Measurements from ENCODE around the gene C1QL4.
"Not testable (repeated sequence)": the region's sequence is repeated elsewhere in the genome, so short reads cannot be mapped to it uniquely, and the experiment has no call there.

C1QL4 gene

DNA sequence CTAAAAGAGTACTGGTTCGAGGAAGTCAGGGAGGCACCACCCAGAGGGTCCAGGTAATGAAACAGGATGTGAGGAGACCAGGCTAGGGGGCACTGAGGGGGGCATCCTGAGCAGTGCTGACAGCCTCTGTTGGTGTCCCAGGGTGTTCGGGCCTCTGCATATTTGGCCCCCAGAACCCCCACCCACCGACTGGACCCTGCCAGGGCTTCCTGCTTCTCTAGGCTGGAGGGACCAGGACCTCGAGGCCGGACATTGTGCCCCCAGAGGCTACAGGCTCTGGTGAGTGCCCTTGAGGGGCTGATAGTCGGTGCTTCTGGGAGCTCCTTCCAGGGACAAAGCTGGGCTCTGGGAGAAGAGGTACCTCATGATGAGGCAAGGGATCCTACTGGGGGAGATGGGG lies 11.4 kb downstream of the C1QL4 start:
- no peak overlapping the region for H3K27ac ChIP-seq (ENCODE audit: low read length)
- peaks cover 25% of the 10 kb centered on the region for H3K36me3 ChIP-seq (replicated peaks; ENCODE audit: low read depth, low read length)

GRCh38 chr12:49323524-49324097 lies 13.4 kb downstream of the C1QL4 start:
- peaks cover 11% of the 10 kb centered on the region for H3K4me1 ChIP-seq (ENCODE audit: low read length)
- H3K27ac ChIP-seq (ENCODE audit: low read length), result peak overlapping the region; percentile 54
- H3K79me2 ChIP-seq (ENCODE audit: low read length), result peaks cover 11% of the 10 kb centered on the region
- TF ChIP-seq, protein P1, sequence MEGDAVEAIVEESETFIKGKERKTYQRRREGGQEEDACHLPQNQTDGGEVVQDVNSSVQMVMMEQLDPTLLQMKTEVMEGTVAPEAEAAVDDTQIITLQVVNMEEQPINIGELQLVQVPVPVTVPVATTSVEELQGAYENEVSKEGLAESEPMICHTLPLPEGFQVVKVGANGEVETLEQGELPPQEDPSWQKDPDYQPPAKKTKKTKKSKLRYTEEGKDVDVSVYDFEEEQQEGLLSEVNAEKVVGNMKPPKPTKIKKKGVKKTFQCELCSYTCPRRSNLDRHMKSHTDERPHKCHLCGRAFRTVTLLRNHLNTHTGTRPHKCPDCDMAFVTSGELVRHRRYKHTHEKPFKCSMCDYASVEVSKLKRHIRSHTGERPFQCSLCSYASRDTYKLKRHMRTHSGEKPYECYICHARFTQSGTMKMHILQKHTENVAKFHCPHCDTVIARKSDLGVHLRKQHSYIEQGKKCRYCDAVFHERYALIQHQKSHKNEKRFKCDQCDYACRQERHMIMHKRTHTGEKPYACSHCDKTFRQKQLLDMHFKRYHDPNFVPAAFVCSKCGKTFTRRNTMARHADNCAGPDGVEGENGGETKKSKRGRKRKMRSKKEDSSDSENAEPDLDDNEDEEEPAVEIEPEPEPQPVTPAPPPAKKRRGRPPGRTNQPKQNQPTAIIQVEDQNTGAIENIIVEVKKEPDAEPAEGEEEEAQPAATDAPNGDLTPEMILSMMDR (IDR thresholded peaks at IDR 0.05; ENCODE audit: low read depth, low read length), result no peak
- TF ChIP-seq EZH2phosphoT487 (IDR thresholded peaks at IDR 0.05; ENCODE audit: low read depth), result no peak
- H3K27me3 ChIP-seq (ENCODE audit: low read depth, low read length), result no peaks in the 10 kb centered on the region
- peak overlapping the region; percentile 74 for H3K4me2 ChIP-seq (ENCODE audit: low read length)
- peak overlapping the region; percentile 93; the same call in 1 of the 2 replicates for H2AFZ ChIP-seq (ENCODE audit: low read depth, low read length)
- no peaks in the 10 kb centered on the region for H3K9me3 ChIP-seq (ENCODE audit: insufficient read depth, low read length)
- H3K4me3 ChIP-seq (ENCODE audit: low read length), result peak overlapping the region; percentile 96
- H3K36me3 ChIP-seq (replicated peaks; ENCODE audit: low read depth, low read length), result peaks cover 22% of the 10 kb centered on the region
- H3K9ac ChIP-seq (ENCODE audit: low read length), result peak overlapping the region; percentile 92
- no peaks in the 10 kb centered on the region for H4K20me1 ChIP-seq (ENCODE audit: insufficient read depth, low read length)

More for the DNA sequence above, 11.4 kb downstream of the C1QL4 start:
- H3K9ac ChIP-seq (ENCODE audit: low read length), result no peak overlapping the region
- no peak for TF ChIP-seq EZH2phosphoT487 (IDR thresholded peaks at IDR 0.05; ENCODE audit: low read depth)
- TF ChIP-seq, protein P1 (IDR thresholded peaks at IDR 0.05; ENCODE audit: low read depth, low read length), result no peak
- peaks cover 11% of the 10 kb centered on the region for H3K4me1 ChIP-seq (ENCODE audit: low read length)
- H3K27me3 ChIP-seq (ENCODE audit: low read depth, low read length), result no peaks in the 10 kb centered on the region
- no peaks in the 10 kb centered on the region for H4K20me1 ChIP-seq (ENCODE audit: insufficient read depth, low read length)
- no peaks in the 10 kb centered on the region for H3K9me3 ChIP-seq (ENCODE audit: insufficient read depth, low read length)
- peaks cover 11% of the 10 kb centered on the region for H3K79me2 ChIP-seq (ENCODE audit: low read length)
- H3K4me2 ChIP-seq (ENCODE audit: low read length), result no peak overlapping the region
- no peak overlapping the region for H3K4me3 ChIP-seq (ENCODE audit: low read length)
- no peak overlapping the region for H2AFZ ChIP-seq (ENCODE audit: low read depth, low read length)

DNA sequence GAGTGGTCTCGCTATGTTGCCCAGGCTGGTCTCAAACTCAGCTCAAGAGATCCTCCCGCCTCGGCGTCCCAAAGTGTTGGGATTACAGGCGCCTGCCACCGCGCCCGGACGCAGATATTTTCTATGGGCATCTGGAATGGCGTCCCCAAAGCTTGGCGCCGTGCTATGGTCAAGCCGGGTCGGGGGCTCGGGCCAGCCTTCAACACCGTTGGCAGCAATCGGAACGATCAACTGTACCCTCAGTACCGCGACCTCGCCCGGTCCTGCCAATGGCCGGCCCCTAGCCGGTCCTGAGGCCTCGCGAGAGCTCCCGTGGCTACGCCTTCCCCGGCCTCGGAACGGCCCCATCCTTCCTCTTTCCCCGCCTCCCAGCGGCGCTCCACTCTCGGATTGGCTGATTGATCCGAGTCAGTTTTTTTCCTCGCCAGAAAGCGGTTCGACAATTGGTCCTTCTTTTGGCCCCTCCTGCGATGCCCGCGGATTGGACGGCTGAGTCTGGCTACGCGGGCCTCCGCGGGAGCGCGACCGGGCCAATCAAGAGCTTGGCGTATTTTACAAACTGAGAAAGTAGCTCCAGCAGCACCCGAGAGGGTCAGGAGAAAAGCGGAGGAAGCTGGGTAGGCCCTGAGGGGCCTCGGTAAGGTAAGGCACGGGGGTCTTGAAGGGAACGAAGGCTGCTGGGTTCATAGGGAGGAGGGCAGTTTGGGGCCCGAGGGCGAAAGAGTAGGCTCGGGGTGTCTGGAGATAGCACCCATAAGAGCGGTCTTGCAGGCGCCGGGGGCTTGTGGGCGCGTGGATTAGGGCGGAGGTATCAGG lies 14.1 kb downstream of the C1QL4 start, which contains the start of gene TROAP:
TSS of gene TROAP (plus strand) at position 548 of the 816 bp plus-strand sequence. CDS start 354 bp downstream, outside the sequence.
- no peaks in the 10 kb centered on the region for H4K20me1 ChIP-seq (ENCODE audit: insufficient read depth, low read length)
- peaks cover 11% of the 10 kb centered on the region for H3K79me2 ChIP-seq (ENCODE audit: low read length)
- H3K9ac ChIP-seq (ENCODE audit: low read length), result peak within 1 kb of the TSS; percentile 92
- H3K27ac ChIP-seq (ENCODE audit: low read length), result peak within 1 kb of the TSS; percentile 54
- H3K4me1 ChIP-seq (ENCODE audit: low read length), result peaks cover 11% of the 10 kb centered on the region
- H3K36me3 ChIP-seq (replicated peaks; ENCODE audit: low read depth, low read length), result peaks cover 22% of the 10 kb centered on the region
- no peaks in the 10 kb centered on the region for H3K9me3 ChIP-seq (ENCODE audit: insufficient read depth, low read length)
- peak within 1 kb of the TSS; percentile 93; the same call in 1 of the 2 replicates for H2AFZ ChIP-seq (ENCODE audit: low read depth, low read length)
- H3K27me3 ChIP-seq (ENCODE audit: low read depth, low read length), result no peaks in the 10 kb centered on the region
- peak within 1 kb of the TSS; percentile 92 for H3K4me2 ChIP-seq (ENCODE audit: low read length)
- TF ChIP-seq, protein P1 (IDR thresholded peaks at IDR 0.05; ENCODE audit: low read depth, low read length), result no peak
- TF ChIP-seq EZH2phosphoT487 (IDR thresholded peaks at IDR 0.05; ENCODE audit: low read depth), result no peak
- peak within 1 kb of the TSS; percentile 96 for H3K4me3 ChIP-seq (ENCODE audit: low read length)

GRCh38 chr12:49322367-49322707 lies 14.7 kb downstream of the C1QL4 start:
- Histone ChIP-seq H3K79me2 (ENCODE audit: low read length) (peaks cover 11% of the 10 kb centered on the region), H2AFZ (ENCODE audit: low read depth, low read length) (peak overlapping the region; percentile 64; the same call in 1 of the 2 replicates), H3K4me3 (ENCODE audit: low read length) (peak overlapping the region; percentile 96), H3K4me2 (ENCODE audit: low read length) (peak overlapping the region; percentile 92), H3K9ac (ENCODE audit: low read length) (peak overlapping the region; percentile 70), H3K27ac (ENCODE audit: low read length) (peak overlapping the region; percentile 39; the same call in 1 of the 2 replicates), H3K27me3 (ENCODE audit: low read depth, low read length) (no peaks in the 10 kb centered on the region), H3K9me3 (ENCODE audit: insufficient read depth, low read length) (no peaks in the 10 kb centered on the region), H3K4me1 (ENCODE audit: low read length) (peaks cover 11% of the 10 kb centered on the region), H4K20me1 (ENCODE audit: insufficient read depth, low read length) (no peaks in the 10 kb centered on the region), H3K36me3 (replicated peaks; ENCODE audit: low read depth, low read length) (peaks cover 21% of the 10 kb centered on the region)
- TF ChIP-seq, protein P1 (IDR thresholded peaks at IDR 0.05; ENCODE audit: low read depth, low read length), result no peak
- no peak for TF ChIP-seq EZH2phosphoT487 (IDR thresholded peaks at IDR 0.05; ENCODE audit: low read depth)

DNA sequence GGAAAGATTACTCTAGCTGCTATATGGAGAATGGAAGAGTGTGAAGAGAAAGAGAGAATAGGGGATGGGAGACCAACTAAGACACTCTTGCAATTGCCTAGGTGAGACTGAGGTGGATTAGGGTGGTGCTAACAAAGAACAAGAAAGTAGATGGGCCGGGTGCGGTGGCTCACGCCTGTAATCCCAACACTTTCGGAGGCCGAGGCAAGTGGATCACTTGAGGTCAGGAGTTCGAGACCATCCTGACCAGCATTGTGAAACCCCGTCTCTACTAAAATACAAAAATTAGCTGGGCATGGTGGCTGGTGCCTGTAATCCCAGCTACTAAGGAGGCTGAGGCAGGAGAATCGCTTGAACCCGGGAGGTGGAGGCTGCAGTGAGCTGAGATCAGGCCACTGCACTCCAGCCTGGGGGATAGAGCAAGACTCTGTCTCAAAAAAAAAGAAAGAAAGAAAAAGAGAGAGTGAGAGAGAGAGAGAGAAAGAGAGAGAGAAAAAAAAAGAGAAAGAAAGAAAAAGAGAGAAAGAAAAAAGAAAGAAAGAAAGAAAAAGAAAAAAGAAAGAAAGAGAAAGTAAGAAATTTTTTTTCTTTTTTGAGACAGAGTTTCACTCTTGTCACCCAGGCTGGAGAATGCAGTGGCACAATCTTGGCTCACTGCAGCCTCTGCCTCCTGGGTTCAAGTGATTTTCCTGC lies 16.4 kb downstream of the C1QL4 start:
- not testable (repeated sequence) for H3K36me3 ChIP-seq (replicated peaks; ENCODE audit: low read depth, low read length); H3K27ac ChIP-seq (ENCODE audit: low read length); H3K27me3 ChIP-seq (ENCODE audit: low read depth, low read length); H3K9me3 ChIP-seq (ENCODE audit: insufficient read depth, low read length); H3K4me2 ChIP-seq (ENCODE audit: low read length); H2AFZ ChIP-seq (ENCODE audit: low read depth, low read length); H4K20me1 ChIP-seq (ENCODE audit: insufficient read depth, low read length); H3K9ac ChIP-seq (ENCODE audit: low read length); H3K4me3 ChIP-seq (ENCODE audit: low read length)
- H3K79me2 ChIP-seq (ENCODE audit: low read length), result peaks cover 11% of the 10 kb centered on the region
- peaks cover 11% of the 10 kb centered on the region for H3K4me1 ChIP-seq (ENCODE audit: low read length)

All from OCI-LY3 (cell line).